ENCODE data around the gene KRT6A.
A peak's percentile ranks its signal among the peaks of the same experiment; 100 is the strongest.
"Not testable (repeated sequence)": the region's sequence is repeated elsewhere in the genome, so short reads cannot be mapped to it uniquely, and the experiment has no call there.

Gene KRT6A

GRCh38 chr12:52524241-52524897, 31.3 kb upstream of the KRT6A start:
- DNase-seq: no peak

- DNase-seq: no peak
Observed at GRCh38 chr12:52523824-52524223, 30.8 kb upstream of the KRT6A start.

GRCh38 chr12:52522346-52523011, 29.4 kb upstream of the KRT6A start:
- no peak for DNase-seq

GRCh38 chr12:52521568-52522266, 28.7 kb upstream of the KRT6A start:
- DNase-seq: no peak

- DNase-seq: no peak
Observed at GRCh38 chr12:52521175-52521567, 28.1 kb upstream of the KRT6A start.

GRCh38 chr12:52519826-52520662, 27.0 kb upstream of the KRT6A start, which contains the start of gene KRT5:
Gene KRT5, minus strand, starts transcription at chr12:52520394. Its CDS starts 98 bp downstream, at chr12:52520296.
- no peak for DNase-seq

GRCh38 chr12:52519387-52519703, 26.3 kb upstream of the KRT6A start:
- no peak for DNase-seq

GRCh38 chr12:52518574-52519386, 25.7 kb upstream of the KRT6A start:
- no peak for DNase-seq

GRCh38 chr12:52517888-52518287, 24.8 kb upstream of the KRT6A start:
- DNase-seq: no peak

- DNase-seq: no peak
Observed at GRCh38 chr12:52517005-52517835, 24.2 kb upstream of the KRT6A start.

GRCh38 chr12:52515927-52516831, 23.1 kb upstream of the KRT6A start:
- DNase-seq: no peak

GRCh38 chr12:52515319-52515646, 22.2 kb upstream of the KRT6A start:
- DNase-seq: no peak

- no peak for DNase-seq
Observed at GRCh38 chr12:52514471-52515318, 21.6 kb upstream of the KRT6A start.

- no peak for DNase-seq
Observed at GRCh38 chr12:52513736-52514135, 20.7 kb upstream of the KRT6A start.

- no peak for DNase-seq
Observed at GRCh38 chr12:52508211-52508610, 15.2 kb upstream of the KRT6A start.

- DNase-seq: peak; percentile 32
Observed at GRCh38 chr12:52506858-52507715, 14.0 kb upstream of the KRT6A start.

- no peak for DNase-seq
Observed at GRCh38 chr12:52502877-52503276, 9.8 kb upstream of the KRT6A start.

- no peak for DNase-seq
Observed at GRCh38 chr12:52501490-52501889, 8.4 kb upstream of the KRT6A start.

- DNase-seq: not testable (repeated sequence)
Observed at GRCh38 chr12:52500574-52500973, 7.5 kb upstream of the KRT6A start.
